Peyer's patch (tissue), 4 donors: ENCODE data around the gene IFT122. TPM values are rescaled to one million over a fixed set of nuclear protein-coding genes. Genes with fewer than 3 reads are reported as not detected.

Experiments used
- DNase-seq, 3 donors: peaks; one replicate each; pipeline ENCODE4 v3.0.0-alpha.2; 2017 to 2019
- H3K27ac ChIP-seq, 4 donors: fragments of 200-600 bp; sonication (generic); one replicate each; pipeline ENCODE4 v1.5.1; 2016 to 2019
- H3K27me3 ChIP-seq, 2 donors: fragments of 200-600 bp; sonication (generic); one replicate each; pipeline ENCODE4 v1.5.1; 2019
- H3K36me3 ChIP-seq, 3 donors: fragments of 200-600 bp; sonication (generic); one replicate each; pipeline ENCODE4 v1.5.1; 2016 to 2019
- H3K4me1 ChIP-seq, 4 donors: fragments of 200-600 bp; sonication (generic); one replicate each; pipeline ENCODE4 v1.5.1; 2016 to 2019
- H3K4me3 ChIP-seq, 4 donors: fragments of 200-600 bp; sonication (generic); 1 replicate in 3 of 4; 2 replicates in 1 of 4; pipeline ENCODE4 v1.5.1; 2016 to 2019; ENCODE audit warnings: mild to moderate bottlenecking in 1 of 4
- H3K9me3 ChIP-seq, 4 donors: fragments of 200-600 bp; sonication (generic); one replicate each; pipeline ENCODE4 v1.5.1; 2016 to 2019; ENCODE audit warnings: mild to moderate bottlenecking in 1 of 4
- POLR2A ChIP-seq, 2 donors: fragments of 450-650 bp; IDR thresholded peaks; one replicate each; pipeline ENCODE4 v1.5.1; 2017; ENCODE audit warnings: antibody characterized with exemption in 2 of 2, mild to moderate bottlenecking in 2 of 2, moderate library complexity in 2 of 2
- total RNA-seq, 4 donors: library from RNA; depleted of rRNA; stranded (reverse); fragments of >200 nt; gene quantifications; one replicate each; pipeline ENCODE4 v1.1.0, GENCODE V29; 2016
- TF ChIP-seq, protein P1 (sequence below), 6 experiments: fragments of 450-650 bp in 4 of 6; fragments of 200-600 bp in 2 of 6; sonication (generic) in 1 of 6; IDR thresholded peaks; one replicate each; pipeline ENCODE4 v1.5.1; 2017 to 2019; ENCODE audit warnings: antibody characterized with exemption in 6 of 6, mild to moderate bottlenecking in 3 of 6, moderate library complexity in 1 of 6

Gene IFT122
- total RNA-seq, 4 donors from 2014 or later = 10.9 to 85.0 (median 26.4) TPM

DNA sequence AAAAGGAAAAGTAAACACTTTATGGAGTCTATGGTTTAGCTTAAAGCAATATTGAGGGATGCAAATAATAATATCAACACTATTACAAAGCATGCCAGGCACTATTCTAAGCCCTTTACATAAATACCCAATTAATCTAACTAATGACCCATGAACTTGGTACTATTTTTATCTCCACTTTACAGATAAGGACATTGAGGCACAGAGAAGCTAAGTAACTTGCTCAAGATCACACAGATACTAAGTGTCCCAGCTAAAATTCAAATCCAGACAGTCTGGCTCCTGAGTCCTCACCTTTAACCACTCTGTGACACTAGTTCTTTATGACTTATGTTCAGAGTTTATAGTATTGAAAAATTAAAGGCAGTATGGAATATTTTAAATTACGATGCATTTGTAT is 5.9 kb upstream of the IFT122 start:
- peak overlapping the region in 1 of 4 donors; percentile 50 for H3K27ac ChIP-seq
- TF ChIP-seq, protein P1, sequence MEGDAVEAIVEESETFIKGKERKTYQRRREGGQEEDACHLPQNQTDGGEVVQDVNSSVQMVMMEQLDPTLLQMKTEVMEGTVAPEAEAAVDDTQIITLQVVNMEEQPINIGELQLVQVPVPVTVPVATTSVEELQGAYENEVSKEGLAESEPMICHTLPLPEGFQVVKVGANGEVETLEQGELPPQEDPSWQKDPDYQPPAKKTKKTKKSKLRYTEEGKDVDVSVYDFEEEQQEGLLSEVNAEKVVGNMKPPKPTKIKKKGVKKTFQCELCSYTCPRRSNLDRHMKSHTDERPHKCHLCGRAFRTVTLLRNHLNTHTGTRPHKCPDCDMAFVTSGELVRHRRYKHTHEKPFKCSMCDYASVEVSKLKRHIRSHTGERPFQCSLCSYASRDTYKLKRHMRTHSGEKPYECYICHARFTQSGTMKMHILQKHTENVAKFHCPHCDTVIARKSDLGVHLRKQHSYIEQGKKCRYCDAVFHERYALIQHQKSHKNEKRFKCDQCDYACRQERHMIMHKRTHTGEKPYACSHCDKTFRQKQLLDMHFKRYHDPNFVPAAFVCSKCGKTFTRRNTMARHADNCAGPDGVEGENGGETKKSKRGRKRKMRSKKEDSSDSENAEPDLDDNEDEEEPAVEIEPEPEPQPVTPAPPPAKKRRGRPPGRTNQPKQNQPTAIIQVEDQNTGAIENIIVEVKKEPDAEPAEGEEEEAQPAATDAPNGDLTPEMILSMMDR (IDR thresholded peaks at IDR 0.05) = no peak
- no peak for TF ChIP-seq POLR2A (IDR thresholded peaks at IDR 0.05)
- DNase-seq = no peak
- H3K9me3 ChIP-seq = no peaks in the 10 kb centered on the region
- H3K4me3 ChIP-seq = no peak overlapping the region
- H3K27me3 ChIP-seq = no peaks in the 10 kb centered on the region
- H3K36me3 ChIP-seq = peaks cover 0 to 63% (median 0%) of the 10 kb centered on the region in 3 donors
- H3K4me1 ChIP-seq = peaks cover 0 to 19% (median 5%) of the 10 kb centered on the region in 4 donors

DNA sequence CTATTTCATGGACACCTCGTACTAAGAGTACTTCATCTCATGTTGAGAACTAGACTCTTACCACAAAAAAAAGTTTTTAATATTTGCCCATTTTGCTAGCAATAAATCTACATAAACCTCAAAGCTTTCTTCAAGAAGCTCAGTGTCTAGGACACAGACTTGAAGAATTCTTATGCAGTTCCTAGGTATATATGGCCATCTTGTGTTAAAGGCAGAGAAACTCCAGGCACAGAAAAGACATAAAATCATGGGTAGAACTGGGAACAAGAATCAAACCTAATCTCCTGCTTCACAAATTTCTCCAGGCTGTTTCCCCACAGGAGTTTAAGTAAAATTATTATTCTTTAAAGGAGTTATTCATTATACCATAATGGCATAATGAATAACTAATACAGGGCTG is 4.7 kb upstream of the IFT122 start:
- Histone ChIP-seq H3K4me3 (no peak overlapping the region), H3K27ac (peak overlapping the region in 1 of 4 donors; percentile 50), H3K4me1 (peaks cover 0 to 19% (median 5%) of the 10 kb centered on the region in 4 donors), H3K9me3 (no peaks in the 10 kb centered on the region), H3K27me3 (no peaks in the 10 kb centered on the region), H3K36me3 (peaks cover 0 to 58% (median 0%) of the 10 kb centered on the region in 3 donors)
- TF ChIP-seq POLR2A (IDR thresholded peaks at IDR 0.05) = no peak
- TF ChIP-seq, protein P1 (IDR thresholded peaks at IDR 0.05) = no peak
- no peak for DNase-seq

DNA sequence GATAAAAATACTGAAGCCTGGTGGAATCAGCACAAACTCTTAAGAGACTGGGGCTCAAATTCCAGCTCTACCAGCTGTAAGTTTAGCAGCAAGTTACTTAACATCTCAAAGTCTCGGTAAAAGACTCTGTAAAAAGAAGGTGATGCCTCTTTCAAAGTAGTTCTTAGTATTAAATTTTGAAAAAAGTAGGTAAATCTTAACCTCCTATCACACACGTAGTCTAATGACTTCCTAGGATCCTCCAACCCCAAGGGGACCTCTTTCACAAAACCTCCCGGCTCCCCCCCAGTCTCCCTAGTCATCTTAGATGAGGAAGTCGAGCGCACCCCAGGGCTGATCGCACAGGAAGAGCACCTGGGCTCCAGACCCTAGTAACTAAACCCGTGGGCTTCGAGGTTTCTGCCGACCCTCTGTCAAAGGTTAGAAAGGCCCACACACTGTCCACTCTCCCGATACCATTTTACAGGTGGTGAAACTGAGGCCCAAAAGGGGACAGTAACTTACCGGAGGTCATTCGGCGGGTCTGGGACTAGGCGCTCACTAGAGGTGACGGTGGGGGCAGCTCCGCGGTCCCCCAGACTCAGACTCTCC is 703 bp upstream of the IFT122 start:
- Histone ChIP-seq H3K27ac (peak overlapping the region; percentile 88 to 94 (median 92)), H3K4me3 (peak overlapping the region; percentile 71 to 86 (median 76)), H3K36me3 (peaks cover 0 to 22% (median 0%) of the 10 kb centered on the region in 3 donors), H3K4me1 (peaks cover 0 to 31% (median 8%) of the 10 kb centered on the region in 4 donors), H3K27me3 (no peaks in the 10 kb centered on the region), H3K9me3 (no peaks in the 10 kb centered on the region)
- DNase-seq = peak in 2 of 3 donors; percentile 84 to 86
- no peak for TF ChIP-seq POLR2A (IDR thresholded peaks at IDR 0.05)
- TF ChIP-seq, protein P1 (IDR thresholded peaks at IDR 0.05) = no peak

DNA sequence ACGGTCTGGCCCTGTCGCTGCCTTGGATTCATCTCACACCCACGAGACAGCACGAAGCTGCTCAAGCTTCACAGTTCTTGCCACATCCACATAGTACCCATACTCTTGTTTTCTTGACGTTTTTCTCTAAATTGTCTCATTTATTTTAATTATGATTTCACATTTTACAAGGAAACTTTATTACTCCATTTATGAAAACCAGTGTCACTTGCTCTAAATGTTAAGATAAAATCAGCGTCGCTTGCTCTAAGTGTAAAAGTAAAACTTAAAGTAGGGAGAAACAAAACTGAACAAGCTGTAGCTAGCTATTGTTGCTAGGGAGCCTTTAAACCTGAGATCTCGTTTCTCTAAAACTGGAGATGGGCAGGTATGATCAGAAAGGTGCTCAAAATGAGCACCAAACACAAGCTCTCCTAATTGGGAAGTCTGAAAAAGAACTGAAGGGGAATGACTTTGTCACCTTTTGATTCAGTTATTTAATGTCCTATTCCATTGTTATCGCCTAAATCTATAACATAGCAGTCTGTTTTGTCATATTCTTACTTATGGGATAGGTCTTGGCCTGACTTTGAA is 680 bp downstream of the IFT122 start:
- Histone ChIP-seq H3K4me1 (peaks cover 0 to 31% (median 8%) of the 10 kb centered on the region in 4 donors), H3K27me3 (no peaks in the 10 kb centered on the region), H3K4me3 (peak overlapping the region; percentile 71 to 86 (median 76)), H3K36me3 (peaks cover 0 to 14% (median 0%) of the 10 kb centered on the region in 3 donors), H3K9me3 (no peaks in the 10 kb centered on the region), H3K27ac (peak overlapping the region; percentile 90 to 94 (median 92))
- DNase-seq = no peak
- TF ChIP-seq, protein P1 (IDR thresholded peaks at IDR 0.05) = no peak
- TF ChIP-seq POLR2A (IDR thresholded peaks at IDR 0.05) = no peak

DNA sequence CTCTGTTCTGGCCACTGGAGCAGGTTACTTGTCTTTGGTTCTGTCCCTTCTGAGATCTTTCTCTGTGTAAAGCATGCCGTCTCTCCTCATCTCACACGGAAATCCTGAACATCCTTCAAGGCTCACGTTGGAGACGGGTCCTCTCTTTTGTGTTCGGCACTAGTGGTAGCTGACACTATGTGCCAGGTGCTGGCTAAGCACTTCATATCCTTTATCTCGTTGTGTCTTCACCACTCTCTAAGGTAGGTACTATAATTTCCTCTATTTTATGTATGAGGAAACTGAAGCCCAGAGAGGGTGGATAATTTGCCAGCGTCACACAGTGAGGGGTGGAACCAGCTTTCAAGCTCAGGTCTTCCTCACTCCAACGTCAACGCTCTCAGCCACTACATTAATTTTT is 1.2 kb downstream of the IFT122 start:
- no peaks in the 10 kb centered on the region for H3K27me3 ChIP-seq
- DNase-seq = no peak
- peaks cover 0 to 14% (median 0%) of the 10 kb centered on the region in 3 donors for H3K36me3 ChIP-seq
- peak overlapping the region; percentile 90 to 94 (median 92) for H3K27ac ChIP-seq
- peak overlapping the region in 2 of 4 donors; percentile 71 to 77 for H3K4me3 ChIP-seq
- peaks cover 0 to 31% (median 8%) of the 10 kb centered on the region in 4 donors for H3K4me1 ChIP-seq
- TF ChIP-seq, protein P1 (IDR thresholded peaks at IDR 0.05) = no peak
- no peak for TF ChIP-seq POLR2A (IDR thresholded peaks at IDR 0.05)
- H3K9me3 ChIP-seq = no peaks in the 10 kb centered on the region
